GM18526 (cell line): ENCODE results near the gene KLHL29.

Source experiments
- POLR2A ChIP-seq: IDR thresholded peaks from 3 replicates; pipeline ENCODE4 v1.6.1; 2011; ENCODE audit not compliant: insufficient read length; ENCODE audit errors: extremely low read depth

Gene KLHL29

GRCh38 chr2:23384551-23385343 lies at the start of gene KLHL29:
Gene KLHL29 (plus strand): TSS chr2:23385179. CDS start chr2:23562197, 177,018 bp downstream.
- TF ChIP-seq POLR2A, result peak; percentile 66

- no peak for TF ChIP-seq POLR2A
Measured at GRCh38 chr2:23335550-23335949, 49.4 kb upstream of the KLHL29 start.

- TF ChIP-seq POLR2A, result no peak
Measured at GRCh38 chr2:23342075-23342474, 42.9 kb upstream of the KLHL29 start.

GRCh38 chr2:23346029-23346428 lies 39.0 kb upstream of the KLHL29 start:
- TF ChIP-seq POLR2A, result no peak

- TF ChIP-seq POLR2A, result no peak
Measured at GRCh38 chr2:23346781-23347180, 38.2 kb upstream of the KLHL29 start.

GRCh38 chr2:23347471-23348092 lies 37.4 kb upstream of the KLHL29 start:
- no peak for TF ChIP-seq POLR2A

- no peak for TF ChIP-seq POLR2A
Measured at GRCh38 chr2:23349508-23349907, 35.5 kb upstream of the KLHL29 start.

- no peak for TF ChIP-seq POLR2A
Measured at GRCh38 chr2:23350041-23350791, 34.8 kb upstream of the KLHL29 start.

GRCh38 chr2:23350792-23351355 lies 34.1 kb upstream of the KLHL29 start:
- TF ChIP-seq POLR2A, result no peak

GRCh38 chr2:23351388-23352141 lies 33.4 kb upstream of the KLHL29 start:
- TF ChIP-seq POLR2A, result no peak

GRCh38 chr2:23354554-23354953 lies 30.4 kb upstream of the KLHL29 start:
- no peak for TF ChIP-seq POLR2A

GRCh38 chr2:23355001-23355400 lies 30.0 kb upstream of the KLHL29 start:
- no peak for TF ChIP-seq POLR2A

GRCh38 chr2:23356711-23357110 lies 28.3 kb upstream of the KLHL29 start:
- TF ChIP-seq POLR2A, result no peak

- no peak for TF ChIP-seq POLR2A
Measured at GRCh38 chr2:23359631-23360567, 25.1 kb upstream of the KLHL29 start.
